Measurements from ENCODE around the gene APBA3. TPM values are rescaled to one million over a fixed set of nuclear protein-coding genes. Genes with fewer than 3 reads are reported as not detected.
"Not testable (repeated sequence)": the region's sequence is repeated elsewhere in the genome, so short reads cannot be mapped to it uniquely, and the experiment has no call there.

APBA3 gene
- total RNA-seq, 4 donors from 2014 or later = 12.9 to 26.5 (median 22.7) TPM

GRCh38 chr19:3760871-3761361 lies 576 bp downstream of the APBA3 start:
- Histone ChIP-seq H3K27ac (peak overlapping the region; percentile 87 to 96 (median 94)), H3K9me3 (no peaks in the 10 kb centered on the region), H3K4me1 (peaks cover 17 to 51% (median 35%) of the 10 kb centered on the region in 3 donors), H3K27me3 (no peaks in the 10 kb centered on the region), H3K4me3 (peak overlapping the region; percentile 82 to 96 (median 88)), H3K36me3 (peaks cover 0 to 44% (median 18%) of the 10 kb centered on the region in 3 donors)
- WGBS, 2 donors = 11 to 22% methylated on average over 7 of the region's 7 CpGs
- no peak for TF ChIP-seq CTCF (IDR thresholded peaks at IDR 0.05)
- no peak for DNase-seq
- intact Hi-C loops (cut with DNase I) = no loop called here

- Histone ChIP-seq H3K27ac (no peak overlapping the region), H3K4me1 (peaks cover 17 to 51% (median 35%) of the 10 kb centered on the region in 3 donors), H3K4me3 (no peak overlapping the region), H3K9me3 (no peaks in the 10 kb centered on the region), H3K36me3 (peaks cover 0 to 34% (median 20%) of the 10 kb centered on the region in 3 donors), H3K27me3 (no peaks in the 10 kb centered on the region)
- intact Hi-C loops (cut with DNase I) = no loop called here
- DNase-seq = no peak
- 72% methylated on average over 6 of the region's 19 CpGs; no CpG with 5 or more reads in 1 of the 2 donors for WGBS, 2 donors
- TF ChIP-seq CTCF (IDR thresholded peaks at IDR 0.05) = no peak
- TF ChIP-seq POLR2A (IDR thresholded peaks at IDR 0.05) = no peak
These were observed 1.8 kb downstream of the APBA3 start for GRCh38 chr19:3759482-3760254.

- H3K9me3 ChIP-seq; DNase-seq; H3K27me3 ChIP-seq; H3K27ac ChIP-seq; intact Hi-C loops (cut with DNase I); H3K4me3 ChIP-seq: not testable (repeated sequence)
- Histone ChIP-seq H3K4me1 (peaks cover 17 to 42% (median 29%) of the 10 kb centered on the region in 3 donors), H3K36me3 (peaks cover 0 to 46% (median 20%) of the 10 kb centered on the region in 3 donors)
- 95% methylated on average over 12 to 13 of the region's 13 CpGs for WGBS, 2 donors
These were observed 3.2 kb downstream of the APBA3 start for GRCh38 chr19:3758297-3758696.

- Histone ChIP-seq H3K36me3 (peaks cover 0 to 52% (median 24%) of the 10 kb centered on the region in 3 donors), H3K4me1 (peaks cover 17 to 38% (median 27%) of the 10 kb centered on the region in 3 donors)
- intact Hi-C loops (cut with DNase I); H3K27me3 ChIP-seq; H3K27ac ChIP-seq; DNase-seq; H3K4me3 ChIP-seq; H3K9me3 ChIP-seq: not testable (repeated sequence)
- 89 to 97% methylated on average over 7 of the region's 7 CpGs for WGBS, 2 donors
These were observed 3.8 kb downstream of the APBA3 start for GRCh38 chr19:3757705-3758104.

DNA sequence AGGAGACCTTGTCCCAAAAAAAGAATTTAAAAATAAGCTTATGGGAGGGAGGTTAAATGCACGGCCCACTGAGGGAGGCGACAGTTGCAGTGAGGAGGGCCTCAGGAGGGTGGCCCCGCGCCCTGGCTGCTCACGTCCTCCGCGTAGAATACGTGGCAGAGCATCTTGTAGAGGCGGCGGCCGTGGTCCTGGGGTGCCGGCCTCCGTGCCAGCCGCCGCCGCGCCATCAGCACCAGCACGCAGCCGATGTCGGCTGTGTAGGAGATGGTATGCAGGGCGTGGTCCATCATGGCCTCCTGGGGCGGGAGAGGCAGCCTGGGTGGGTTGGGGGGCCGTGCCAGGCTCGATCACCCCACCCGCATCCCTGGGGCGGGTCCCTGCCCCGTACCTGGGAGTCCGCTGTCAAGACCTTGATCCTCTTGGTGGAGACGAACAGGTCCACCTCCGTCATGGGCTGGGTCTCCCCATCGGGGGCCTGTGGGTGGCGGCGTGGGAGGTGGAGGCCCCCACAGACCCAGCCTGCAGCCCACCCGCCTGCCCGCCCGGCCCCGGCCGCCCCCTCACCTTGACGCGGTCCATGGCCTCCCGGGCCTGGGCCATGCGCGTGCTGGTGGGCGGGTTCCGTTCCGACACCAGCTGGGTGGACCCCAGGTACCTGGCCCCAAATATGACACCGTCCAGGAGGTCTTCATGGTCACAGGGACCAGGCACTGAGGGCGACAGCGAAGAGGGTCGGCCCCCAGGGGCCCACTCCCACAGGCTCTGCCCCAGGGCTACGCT lies 7.7 kb downstream of the APBA3 start:
- no peak for DNase-seq
- H3K4me1 ChIP-seq = peaks cover 0 to 8% (median 3%) of the 10 kb centered on the region in 3 donors
- H3K9me3 ChIP-seq = no peaks in the 10 kb centered on the region
- TF ChIP-seq CTCF (IDR thresholded peaks at IDR 0.05) (no peak), POLR2A (IDR thresholded peaks at IDR 0.05) (no peak)
- intact Hi-C loops (cut with DNase I) = no loop called here
- H3K36me3 ChIP-seq = peaks cover 22 to 76% (median 30%) of the 10 kb centered on the region in 3 donors
- no peak overlapping the region for H3K27ac ChIP-seq
- H3K4me3 ChIP-seq = no peak overlapping the region
- H3K27me3 ChIP-seq = no peaks in the 10 kb centered on the region
- WGBS, 2 donors = 95 to 97% methylated on average over 17 to 19 of the region's 51 CpGs

GRCh38 chr19:3752492-3752891 lies 9.0 kb downstream of the APBA3 start:
- Histone ChIP-seq H3K4me3 (no peak overlapping the region), H3K36me3 (peaks cover 22 to 62% (median 26%) of the 10 kb centered on the region in 3 donors), H3K27me3 (no peaks in the 10 kb centered on the region), H3K27ac (no peak overlapping the region), H3K9me3 (no peaks in the 10 kb centered on the region), H3K4me1 (no peaks in the 10 kb centered on the region)
- WGBS, 2 donors = no CpG with 5 or more reads among the region's 25 CpGs
- intact Hi-C loops (cut with DNase I) = no loop called here
- no peak for DNase-seq
- TF ChIP-seq POLR2A (IDR thresholded peaks at IDR 0.05) (no peak), CTCF (IDR thresholded peaks at IDR 0.05) (no peak)
